Kasumi-1 (cell line): Measurements from ENCODE around the gene NECAP2.

Experiments used
- DNase-seq, 2 experiments: peaks; one replicate each; lab custom pipeline; 2025; lab: John Stamatoyannopoulos, UW

NECAP2 gene, protein sequence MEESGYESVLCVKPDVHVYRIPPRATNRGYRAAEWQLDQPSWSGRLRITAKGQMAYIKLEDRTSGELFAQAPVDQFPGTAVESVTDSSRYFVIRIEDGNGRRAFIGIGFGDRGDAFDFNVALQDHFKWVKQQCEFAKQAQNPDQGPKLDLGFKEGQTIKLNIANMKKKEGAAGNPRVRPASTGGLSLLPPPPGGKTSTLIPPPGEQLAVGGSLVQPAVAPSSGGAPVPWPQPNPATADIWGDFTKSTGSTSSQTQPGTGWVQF

DNA sequence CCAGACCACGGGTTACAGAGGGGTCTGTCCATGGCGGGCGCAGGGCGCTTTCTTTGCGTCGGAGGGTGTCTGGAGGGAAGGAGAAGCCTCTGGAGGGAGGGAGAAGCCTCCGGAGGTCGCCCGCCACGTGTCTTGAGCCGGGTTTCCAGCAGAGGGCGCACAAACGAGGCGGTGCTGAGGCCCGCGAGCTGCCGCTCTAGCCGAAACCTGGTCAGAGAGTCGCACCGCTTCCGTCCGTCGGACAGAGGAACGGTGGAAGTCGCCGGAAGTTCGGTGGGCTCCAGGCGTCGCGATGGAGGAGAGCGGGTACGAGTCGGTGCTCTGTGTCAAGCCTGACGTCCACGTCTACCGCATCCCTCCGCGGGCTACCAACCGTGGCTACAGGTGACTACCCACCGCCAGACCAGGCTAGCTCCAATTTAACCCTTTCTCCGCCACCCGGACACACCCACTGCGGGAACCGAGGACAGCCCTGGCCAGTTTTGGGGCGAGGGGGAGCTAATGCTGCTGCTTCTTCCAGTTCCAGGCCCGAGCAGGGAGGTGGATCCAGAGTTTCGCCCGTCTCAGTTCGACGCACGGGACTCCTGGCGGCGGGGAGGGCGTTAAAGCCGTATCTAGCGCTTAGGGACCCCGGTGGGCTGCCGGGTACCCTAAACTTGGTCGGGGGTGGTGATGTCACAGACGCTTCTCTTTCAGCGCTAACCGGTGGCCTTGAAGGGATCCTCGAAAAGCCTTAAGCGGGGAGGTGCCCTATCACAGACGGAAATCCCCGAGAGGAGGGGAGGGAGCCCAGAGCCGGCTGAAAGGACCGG is at the start of gene NECAP2:
NECAP2 (plus strand) TSS at position 255 of the 812 bp plus-strand sequence; CDS start at position 293, 38 bp downstream.
- DNase-seq = peak; percentile 94 to 95

GRCh38 chr1:16391411-16391810 is 49.1 kb upstream of the NECAP2 start:
- no peak for DNase-seq

GRCh38 chr1:16392740-16393569 is 47.6 kb upstream of the NECAP2 start:
- no peak for DNase-seq

- no peak for DNase-seq
Measured at GRCh38 chr1:16393570-16394521, 46.7 kb upstream of the NECAP2 start.

DNA sequence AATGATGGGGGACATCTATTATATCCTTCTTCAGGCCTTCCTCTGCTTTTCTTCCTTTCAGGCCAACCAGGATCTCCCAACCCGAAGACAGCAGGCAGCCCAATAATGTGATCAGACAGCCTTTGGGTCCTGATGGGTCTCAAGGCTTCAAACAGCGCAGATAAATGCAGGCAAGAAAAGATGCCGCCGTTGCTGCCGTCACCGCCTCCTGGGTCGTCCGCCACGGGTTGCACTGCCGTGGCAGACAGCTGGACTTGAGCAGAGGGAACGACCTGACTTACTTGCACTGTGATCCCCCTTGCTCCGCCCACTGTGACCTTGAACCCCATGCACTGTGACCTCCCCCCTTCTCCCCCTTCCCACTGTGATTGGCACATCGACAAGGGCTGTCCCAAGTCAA is 45.5 kb upstream of the NECAP2 start:
- no peak for DNase-seq

DNA sequence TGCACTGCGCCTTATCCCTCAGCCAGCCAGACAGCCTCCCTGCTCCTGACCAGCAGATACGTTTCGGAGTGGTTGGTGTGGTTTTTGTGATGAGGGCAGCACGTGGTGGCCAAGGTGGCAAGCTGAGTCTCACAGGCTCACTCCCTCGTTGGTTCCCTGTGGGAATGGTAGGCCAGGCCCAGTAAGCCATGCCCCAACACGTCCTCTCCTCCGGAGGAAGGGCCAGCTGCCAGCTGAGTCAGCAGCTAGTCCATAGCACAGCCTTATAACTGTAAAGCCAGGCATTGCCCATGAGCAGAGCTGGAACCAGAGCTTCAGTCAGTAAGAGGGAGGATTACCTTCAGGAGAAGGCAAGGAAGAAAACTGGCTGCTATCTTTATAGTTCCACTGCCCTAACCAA is 43.9 kb upstream of the NECAP2 start:
- no peak for DNase-seq

- peak; percentile 19 to 28 for DNase-seq
Measured at GRCh38 chr1:16397120-16397519, 43.4 kb upstream of the NECAP2 start.

GRCh38 chr1:16398371-16398953 is 42.1 kb upstream of the NECAP2 start:
- DNase-seq = no peak

DNA sequence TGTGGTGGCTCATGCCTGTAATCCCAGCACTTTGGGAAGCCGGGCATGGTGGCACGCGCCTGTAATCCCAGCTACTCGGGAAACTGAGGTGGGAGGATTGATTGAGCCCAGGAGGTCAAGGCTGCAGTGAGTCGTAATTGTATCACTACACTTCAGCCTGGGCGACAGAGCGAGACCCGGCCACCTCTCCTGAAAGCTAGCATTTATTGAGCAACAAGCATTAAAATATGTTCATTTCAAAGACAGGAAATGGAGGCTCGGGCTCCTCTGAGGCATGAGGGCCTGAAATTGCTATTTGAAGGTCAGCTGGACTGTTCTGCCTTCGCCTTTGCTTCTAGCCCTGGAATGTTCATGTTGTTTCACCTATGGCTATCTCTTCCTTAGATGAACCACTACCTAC is 37.8 kb upstream of the NECAP2 start:
- no peak for DNase-seq

- no peak for DNase-seq
Measured at GRCh38 chr1:16405441-16405840, 35.1 kb upstream of the NECAP2 start.

- no peak for DNase-seq
Measured at GRCh38 chr1:16406868-16407267, 33.7 kb upstream of the NECAP2 start.

DNA sequence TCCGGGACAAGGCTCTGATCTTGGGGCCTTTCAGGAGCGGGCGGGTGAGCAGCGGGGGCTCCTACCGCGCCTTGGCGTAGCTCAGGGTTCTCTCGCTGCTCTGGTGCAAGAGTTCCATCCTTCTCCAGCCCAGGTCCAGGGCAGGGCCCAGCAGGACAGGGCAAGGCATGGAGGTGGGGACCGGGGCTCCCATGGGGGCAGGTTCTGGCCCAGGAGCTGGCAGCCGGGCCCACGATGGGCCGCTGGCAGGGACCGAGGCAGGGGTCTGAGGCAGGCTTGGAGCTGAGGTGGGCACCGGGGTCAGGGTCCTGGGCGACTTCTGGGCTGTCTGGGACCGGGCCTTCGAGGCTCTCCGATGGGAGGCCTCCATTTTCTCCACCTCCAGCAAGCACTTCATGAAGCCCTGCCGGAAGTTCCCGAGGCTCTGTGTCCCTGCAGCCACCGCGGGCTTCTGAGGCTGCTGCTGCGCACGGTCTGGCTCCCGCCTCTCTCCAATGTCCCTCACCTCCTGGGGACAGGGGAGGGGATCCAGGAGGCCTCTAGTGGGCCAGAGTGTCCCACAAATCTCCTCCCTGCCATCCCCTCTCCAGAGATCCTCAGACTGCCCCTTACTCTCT is 30.9 kb upstream of the NECAP2 start:
- DNase-seq = no peak

DNA sequence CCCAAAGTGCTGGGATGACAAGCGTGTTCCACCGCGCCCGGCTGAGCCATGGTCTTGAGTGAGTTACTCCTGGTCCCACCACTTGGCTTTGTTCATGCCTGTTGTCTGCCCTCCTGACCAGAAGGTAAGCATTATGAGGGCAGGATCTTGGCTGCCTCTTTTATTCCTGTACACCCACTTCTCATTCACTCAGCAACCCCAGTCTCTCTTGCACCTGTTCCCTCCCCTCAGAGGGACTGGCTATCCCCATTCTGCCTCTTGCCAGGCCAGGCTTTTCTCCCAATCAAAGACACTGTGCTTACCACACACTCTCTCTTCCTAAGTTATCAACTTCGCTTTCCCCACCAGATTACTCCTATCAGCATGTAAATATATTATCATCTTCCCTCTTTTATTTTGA is 29.7 kb upstream of the NECAP2 start:
- no peak for DNase-seq

- DNase-seq = no peak
Measured at GRCh38 chr1:16413191-16413590, 27.3 kb upstream of the NECAP2 start.

GRCh38 chr1:16418823-16419425 is 21.6 kb upstream of the NECAP2 start:
- no peak for DNase-seq

DNA sequence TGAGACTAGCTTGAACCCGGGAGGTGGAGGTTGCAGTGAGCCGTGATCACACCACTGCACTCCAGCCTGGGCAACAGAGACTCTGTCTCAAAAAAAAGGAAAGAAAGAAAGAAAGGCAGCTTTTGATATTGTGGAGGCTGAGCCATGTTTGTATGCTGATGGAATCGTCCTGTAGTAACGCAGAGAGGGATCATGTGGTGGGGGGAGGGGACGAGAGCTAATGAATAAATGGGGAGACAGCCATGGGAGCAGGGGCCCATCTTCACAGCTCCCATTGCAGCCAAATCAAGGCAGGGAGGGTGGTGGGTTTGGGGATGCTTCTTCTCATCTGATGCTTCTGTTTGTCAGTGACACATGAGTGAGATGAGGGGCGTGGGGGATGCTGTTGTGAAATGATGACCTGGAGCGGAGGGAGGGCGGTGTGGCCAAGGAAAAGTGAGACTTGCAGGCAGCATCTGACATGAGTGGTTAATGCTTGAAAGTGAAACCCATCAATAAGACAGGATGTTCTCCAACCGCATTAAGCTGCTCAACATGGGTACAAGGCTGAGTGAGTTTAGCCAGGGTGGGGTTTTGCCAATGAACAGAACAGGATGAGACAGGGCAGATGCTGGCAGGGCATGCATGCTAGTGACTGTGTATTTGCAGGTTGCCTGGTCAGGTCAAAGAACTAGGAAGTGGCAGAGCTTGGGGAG is 20.0 kb upstream of the NECAP2 start:
- DNase-seq = no peak

- no peak for DNase-seq
Measured at GRCh38 chr1:16421201-16421600, 19.3 kb upstream of the NECAP2 start.

DNA sequence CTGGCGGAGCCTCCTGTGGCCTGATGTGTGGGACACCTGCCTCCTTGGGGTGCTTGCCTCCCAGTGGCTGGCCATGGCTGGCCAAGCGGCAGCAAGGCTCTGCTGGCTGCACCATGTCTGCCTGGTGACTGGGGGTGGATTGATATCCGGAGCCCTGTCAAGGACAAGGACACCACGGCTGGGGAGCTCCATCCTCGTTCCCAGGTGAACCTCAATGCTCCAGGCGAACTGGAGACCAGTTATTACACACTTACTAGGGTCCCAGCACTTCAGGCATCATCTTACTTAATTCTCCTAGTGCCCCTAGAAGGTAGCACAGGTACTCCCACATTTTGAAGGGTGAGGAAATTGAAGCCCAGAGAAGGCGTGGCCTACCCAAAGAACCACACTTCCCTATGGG is 18.5 kb upstream of the NECAP2 start:
- DNase-seq = no peak
